ENCODE results near the gene MRPL34. TPM values are rescaled to one million over a fixed set of nuclear protein-coding genes. Genes with fewer than 3 reads are reported as not detected.

Gene MRPL34
- total and polyA plus RNA-seq, 8 donors = 32.2 to 91.9 (median 39.4) TPM

GRCh38 chr19:17279436-17279835 is 26.2 kb upstream of the MRPL34 start:
- Histone ChIP-seq H3K27ac (no peak overlapping the region), H3K9me3 (no peaks in the 10 kb centered on the region), H3K27me3 (peaks cover 0 to 25% of the 10 kb centered on the region in 2 donors), H3K4me3 (no peak overlapping the region), H3K4me1 (peaks cover 11 to 24% of the 10 kb centered on the region in 2 donors), H3K36me3 (peaks cover 0 to 49% of the 10 kb centered on the region in 2 donors)
- no peak for DNase-seq
- intact Hi-C loops (cut with DNase I) = loop anchor here in 1 of 2 donors (10.0 kb wide), 1 partner anchor 215 kb away; no protein-coding TSS in a partner anchor
- no peak for ATAC-seq
- no peak for TF ChIP-seq CTCF (IDR thresholded peaks at IDR 0.05)

GRCh38 chr19:17281391-17282304 is 24.0 kb upstream of the MRPL34 start, which contains the start of gene ANKLE1:
Gene ANKLE1, plus strand, starts transcription at chr19:17281901. Its CDS starts 20 bp downstream, at chr19:17281921.
- H3K36me3 ChIP-seq = peaks cover 0 to 27% of the 10 kb centered on the region in 2 donors
- H3K4me1 ChIP-seq = peaks cover 11 to 24% of the 10 kb centered on the region in 2 donors
- H3K9me3 ChIP-seq = no peaks in the 10 kb centered on the region
- intact Hi-C loops (cut with DNase I) = loop anchor here in 1 of 2 donors (5.0 to 10.0 kb wide), 2 partner anchors 77 to 214 kb away; no protein-coding TSS in a partner anchor
- H3K27me3 ChIP-seq = peaks cover 0 to 25% of the 10 kb centered on the region in 2 donors
- H3K27ac ChIP-seq = no peak within 1 kb of the TSS
- no peak for TF ChIP-seq CTCF (IDR thresholded peaks at IDR 0.05)
- H3K4me3 ChIP-seq = peak within 1 kb of the TSS; percentile 25 to 51
- DNase-seq (peak in 1 of 4 donors; percentile 86), ATAC-seq (peak; percentile 42)

DNA sequence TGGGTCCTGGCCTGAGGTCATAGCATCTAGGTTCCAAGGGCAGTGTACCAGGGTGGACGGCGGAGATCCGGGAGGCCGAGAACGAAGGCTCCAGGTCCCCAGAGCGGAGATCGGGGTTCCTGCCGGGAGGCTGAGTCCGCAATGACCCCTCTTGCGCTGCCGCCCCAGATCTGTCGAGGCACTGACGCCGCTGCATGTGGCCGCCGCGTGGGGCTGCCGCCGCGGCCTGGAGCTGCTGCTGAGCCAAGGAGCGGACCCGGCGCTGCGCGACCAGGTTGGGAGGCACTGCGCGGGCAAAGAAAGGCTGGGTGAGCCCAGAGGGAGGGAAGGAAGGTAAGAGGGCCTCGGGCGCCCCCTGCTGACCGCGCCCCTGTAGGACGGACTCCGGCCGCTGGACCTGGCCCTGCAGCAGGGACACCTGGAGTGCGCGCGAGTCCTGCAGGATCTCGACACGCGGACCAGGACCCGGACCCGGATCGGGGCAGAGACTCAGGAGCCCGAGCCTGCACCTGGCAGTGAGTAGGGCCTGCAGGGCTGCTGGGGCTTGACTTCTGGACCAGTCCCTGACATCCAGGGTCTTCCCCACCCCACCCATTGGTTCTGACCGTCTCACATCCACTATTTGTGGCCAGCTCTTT is 23.1 kb upstream of the MRPL34 start:
- peak; percentile 99 for ATAC-seq
- H3K27me3 ChIP-seq = peaks cover 0 to 25% of the 10 kb centered on the region in 2 donors
- TF ChIP-seq CTCF (IDR thresholded peaks at IDR 0.05) = peak; percentile 94 to 98
- peaks cover 11 to 24% of the 10 kb centered on the region in 2 donors for H3K4me1 ChIP-seq
- intact Hi-C loops (cut with DNase I) = loop anchor here in 1 of 2 donors (5.0 to 10.0 kb wide), 2 partner anchors 78 to 215 kb away; no protein-coding TSS in a partner anchor
- DNase-seq = peak; percentile 68 to 97 (median 87)
- H3K36me3 ChIP-seq = peaks cover 0 to 17% of the 10 kb centered on the region in 2 donors
- no peak overlapping the region for H3K27ac ChIP-seq
- H3K4me3 ChIP-seq = peak overlapping the region; percentile 16 to 51
- H3K9me3 ChIP-seq = no peaks in the 10 kb centered on the region

- Histone ChIP-seq H3K27me3 (peaks cover 0 to 25% of the 10 kb centered on the region in 2 donors), H3K4me3 (no peak overlapping the region), H3K27ac (no peak overlapping the region), H3K36me3 (peaks cover 0 to 11% of the 10 kb centered on the region in 2 donors), H3K4me1 (peaks cover 11 to 24% of the 10 kb centered on the region in 2 donors), H3K9me3 (no peaks in the 10 kb centered on the region)
- DNase-seq (no peak), ATAC-seq (no peak)
- intact Hi-C loops (cut with DNase I) = loop anchor here in 1 of 2 donors (5.0 to 10.0 kb wide), 2 partner anchors 79 to 216 kb away; no protein-coding TSS in a partner anchor
- TF ChIP-seq CTCF (IDR thresholded peaks at IDR 0.05) = no peak
Measured at GRCh38 chr19:17283504-17283996, 22.1 kb upstream of the MRPL34 start.

All from left lung (tissue), 10 donors.